ENCODE measurements around the gene LMBRD1.

DNA sequence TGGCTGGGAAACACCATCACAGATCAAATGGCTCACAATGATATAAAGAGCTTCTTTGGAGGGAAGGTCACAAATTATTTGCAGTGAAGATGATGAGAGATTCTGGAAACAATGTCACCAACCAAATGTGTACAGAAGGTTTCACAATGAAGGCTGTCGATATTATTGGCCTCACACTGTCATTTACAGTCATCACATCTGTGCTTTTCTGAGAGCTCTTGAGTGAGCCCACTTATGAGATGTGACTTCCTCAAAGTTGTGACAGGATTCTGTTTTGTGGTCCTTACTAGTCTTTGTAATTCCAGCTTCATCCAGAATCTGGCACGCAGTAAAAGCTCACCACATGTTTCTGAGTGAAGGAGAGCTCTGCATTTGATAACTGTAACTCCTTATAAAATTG, 133.6 kb downstream of the LMBRD1 start:
- TF ChIP-seq CTCF (IDR thresholded peaks at IDR 0.05): no peak
- no peak for TF ChIP-seq CBX2 (IDR thresholded peaks at IDR 0.05; ENCODE audit: borderline replicate concordance, low read depth)
- TF ChIP-seq POLR2A (IDR thresholded peaks at IDR 0.05; ENCODE audit: low read length): no peak
- TF ChIP-seq CEBPB (IDR thresholded peaks at IDR 0.05): no peak
- TF ChIP-seq USF2 (IDR thresholded peaks at IDR 0.05): no peak
- no peak for TF ChIP-seq RFX5 (IDR thresholded peaks at IDR 0.05)
- TF ChIP-seq, protein P1, sequence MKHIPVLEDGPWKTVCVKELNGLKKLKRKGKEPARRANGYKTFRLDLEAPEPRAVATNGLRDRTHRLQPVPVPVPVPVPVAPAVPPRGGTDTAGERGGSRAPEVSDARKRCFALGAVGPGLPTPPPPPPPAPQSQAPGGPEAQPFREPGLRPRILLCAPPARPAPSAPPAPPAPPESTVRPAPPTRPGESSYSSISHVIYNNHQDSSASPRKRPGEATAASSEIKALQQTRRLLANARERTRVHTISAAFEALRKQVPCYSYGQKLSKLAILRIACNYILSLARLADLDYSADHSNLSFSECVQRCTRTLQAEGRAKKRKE (CRISPR knock-in tag; IDR thresholded peaks at IDR 0.05; ENCODE audit: low read depth): no peak
- no peak for TF ChIP-seq KDM1A (IDR thresholded peaks at IDR 0.05; ENCODE audit: low read depth)
- TF ChIP-seq KDM5A (IDR thresholded peaks at IDR 0.05): no peak
- no peak for TF ChIP-seq TP53 (CRISPR knock-in tag; IDR thresholded peaks at IDR 0.05)
- TF ChIP-seq ESRRA (IDR thresholded peaks at IDR 0.05; ENCODE audit: borderline replicate concordance, low read length): no peak
- TF ChIP-seq EHMT2 (IDR thresholded peaks at IDR 0.05; ENCODE audit: low read depth): no peak
- no peak for TF ChIP-seq MAX (IDR thresholded peaks at IDR 0.05)
